Astrocyte (in vitro differentiated cells and primary cell): ENCODE measurements around the gene SLC8A2. TPM values are rescaled to one million over a fixed set of nuclear protein-coding genes. Genes with fewer than 3 reads are reported as not detected.

Source experiments
- DNase-seq: peaks from one replicate; pipeline ENCODE4 v3.0.0-alpha.2; 2010; ENCODE audit warnings: low read depth
- FAIRE-seq: peaks from 2 replicates; lab custom pipeline; 2011; peaks lifted over from hg19 to GRCh38; lab: Jason Lieb, UNC
- H2AFZ ChIP-seq: 2 replicates; pipeline ENCODE4 v1.6.0; 2012; ENCODE audit warnings: low read depth, low read length, inconsistent platforms
- H3K27ac ChIP-seq: 2 replicates; pipeline ENCODE4 v1.5.1; 2011; ENCODE audit warnings: low read depth, low read length, inconsistent platforms
- H3K27me3 ChIP-seq: 2 replicates; pipeline ENCODE4 v1.6.0; 2011; ENCODE audit warnings: low read length, inconsistent platforms; ENCODE audit not compliant: insufficient read depth
- H3K36me3 ChIP-seq: 2 replicates; pipeline ENCODE4 v1.5.1; 2011; ENCODE audit warnings: low read length, inconsistent platforms; ENCODE audit not compliant: insufficient read depth
- H3K4me1 ChIP-seq: 2 replicates; pipeline ENCODE4 v1.5.1; 2011; ENCODE audit warnings: low read length, inconsistent platforms; ENCODE audit not compliant: insufficient read depth
- H3K4me2 ChIP-seq: 2 replicates; pipeline ENCODE4 v1.6.0; 2012; ENCODE audit warnings: low read length, inconsistent platforms
- H3K4me3 ChIP-seq: 2 replicates; pipeline ENCODE4 v1.5.1; 2011; ENCODE audit warnings: low read depth, mild to moderate bottlenecking, low read length, inconsistent platforms; ENCODE audit not compliant: insufficient read depth
- H3K79me2 ChIP-seq: 2 replicates; pipeline ENCODE4 v1.6.0; 2012; ENCODE audit warnings: mild to moderate bottlenecking, low read length, inconsistent platforms; ENCODE audit not compliant: insufficient read depth
- H3K9ac ChIP-seq: 2 replicates; pipeline ENCODE4 v1.6.0; 2012; ENCODE audit warnings: mild to moderate bottlenecking, low read length, inconsistent platforms
- H3K9me3 ChIP-seq: 2 replicates; pipeline ENCODE4 v1.5.1; 2012; ENCODE audit warnings: low read depth, mild to moderate bottlenecking, low read length, inconsistent platforms; ENCODE audit not compliant: insufficient read depth
- H4K20me1 ChIP-seq: 2 replicates; pipeline ENCODE4 v1.6.0; 2012; ENCODE audit warnings: low read length, inconsistent platforms; ENCODE audit not compliant: insufficient read depth
- H3K27ac Mint-ChIP-seq: one replicate; pipeline ENCODE4 v1.8.0; 2021; ENCODE audit warnings: mild to moderate bottlenecking, mixed read lengths; ENCODE audit not compliant: unreplicated experiment
- H3K27me3 Mint-ChIP-seq: one replicate; pipeline ENCODE4 v1.8.0; 2021; ENCODE audit warnings: low read depth, mixed read lengths; ENCODE audit not compliant: unreplicated experiment
- H3K36me3 Mint-ChIP-seq: one replicate; pipeline ENCODE4 v1.8.0; 2021; ENCODE audit warnings: low read depth, mixed read lengths; ENCODE audit not compliant: unreplicated experiment
- H3K4me1 Mint-ChIP-seq: one replicate; pipeline ENCODE4 v1.8.0; 2021; ENCODE audit warnings: low read depth, mixed read lengths; ENCODE audit not compliant: unreplicated experiment
- H3K4me3 Mint-ChIP-seq: one replicate; pipeline ENCODE4 v1.8.0; 2021; ENCODE audit warnings: mild to moderate bottlenecking, moderate library complexity, mixed read lengths; ENCODE audit not compliant: unreplicated experiment
- H3K9me3 Mint-ChIP-seq: one replicate; pipeline ENCODE4 v1.8.0; 2021; ENCODE audit warnings: mild to moderate bottlenecking, mixed read lengths; ENCODE audit not compliant: unreplicated experiment
- CTCF ChIP-seq: IDR thresholded peaks from 2 replicates; pipeline ENCODE4 v1.5.1; 2011; ENCODE audit warnings: low read depth, mild to moderate bottlenecking, inconsistent platforms, low read length, moderate library complexity; ENCODE audit not compliant: insufficient read depth
- EZH2 ChIP-seq: IDR thresholded peaks from 2 replicates; pipeline ENCODE4 v1.6.1; 2012; ENCODE audit warnings: mild to moderate bottlenecking, low read length, inconsistent platforms; ENCODE audit not compliant: insufficient read depth
- total RNA-seq: library from RNA; stranded (reverse); gene quantifications from 2 replicates; pipeline ENCODE4 v1.2.1, GENCODE V29; 2021

SLC8A2 gene
- total RNA-seq, 1 donor from 2014 or later = 3.3 TPM

GRCh38 chr19:47499371-47499770, 27.7 kb upstream of the SLC8A2 start:
- no peak overlapping the region for H3K9ac ChIP-seq
- TF ChIP-seq EZH2 = no peak
- no peak for TF ChIP-seq CTCF

GRCh38 chr19:47498561-47498960, 26.9 kb upstream of the SLC8A2 start:
- Histone ChIP-seq H3K9ac (no peak overlapping the region), H3K36me3 (peaks cover 7% of the 10 kb centered on the region), H3K4me2 (no peak overlapping the region), H3K4me1 (no peaks in the 10 kb centered on the region), H2AFZ (no peak overlapping the region), H3K27ac (no peak overlapping the region), H3K27me3 (no peaks in the 10 kb centered on the region), H3K9me3 (no peaks in the 10 kb centered on the region), H3K79me2 (peaks cover 5% of the 10 kb centered on the region), H4K20me1 (peaks cover 79% of the 10 kb centered on the region), H3K4me3 (no peak overlapping the region)
- no peaks in the 10 kb centered on the region for H3K27me3 Mint-ChIP-seq
- no peak for DNase-seq
- H3K36me3 Mint-ChIP-seq = peaks cover 19% of the 10 kb centered on the region
- peaks cover 6% of the 10 kb centered on the region for H3K4me1 Mint-ChIP-seq
- no peak for FAIRE-seq
- H3K4me3 Mint-ChIP-seq = no peak overlapping the region
- TF ChIP-seq CTCF (no peak), EZH2 (no peak)
- no peaks in the 10 kb centered on the region for H3K9me3 Mint-ChIP-seq
- H3K27ac Mint-ChIP-seq = no peak overlapping the region

More at GRCh38 chr19:47499371-47499770, 27.7 kb upstream of the SLC8A2 start:
- H3K4me1 Mint-ChIP-seq = peaks cover 6% of the 10 kb centered on the region
- H3K27me3 ChIP-seq = no peaks in the 10 kb centered on the region
- DNase-seq (no peak), FAIRE-seq (no peak)
- peaks cover 18% of the 10 kb centered on the region for H3K36me3 Mint-ChIP-seq
- H3K27ac ChIP-seq = no peak overlapping the region
- H3K27me3 Mint-ChIP-seq = no peaks in the 10 kb centered on the region
- H2AFZ ChIP-seq = no peak overlapping the region
- H3K4me1 ChIP-seq = no peaks in the 10 kb centered on the region
- H3K4me2 ChIP-seq = no peak overlapping the region
- no peaks in the 10 kb centered on the region for H3K9me3 ChIP-seq
- peaks cover 80% of the 10 kb centered on the region for H4K20me1 ChIP-seq
- peaks cover 10% of the 10 kb centered on the region for H3K79me2 ChIP-seq
- H3K4me3 Mint-ChIP-seq = no peak overlapping the region
- H3K9me3 Mint-ChIP-seq = no peaks in the 10 kb centered on the region
- H3K27ac Mint-ChIP-seq = no peak overlapping the region
- no peak overlapping the region for H3K4me3 ChIP-seq
- H3K36me3 ChIP-seq = peaks cover 7% of the 10 kb centered on the region

GRCh38 chr19:47497821-47498520, 26.3 kb upstream of the SLC8A2 start:
- Histone ChIP-seq H3K36me3 (peaks cover 7% of the 10 kb centered on the region), H3K79me2 (peaks cover 4% of the 10 kb centered on the region), H3K4me3 (no peak overlapping the region), H4K20me1 (peaks cover 76% of the 10 kb centered on the region), H3K9me3 (no peaks in the 10 kb centered on the region), H3K27me3 (no peaks in the 10 kb centered on the region), H3K27ac (no peak overlapping the region), H3K9ac (no peak overlapping the region), H3K4me1 (no peaks in the 10 kb centered on the region), H2AFZ (no peak overlapping the region), H3K4me2 (no peak overlapping the region)
- DNase-seq (no peak), FAIRE-seq (no peak)
- H3K27ac Mint-ChIP-seq = no peak overlapping the region
- TF ChIP-seq EZH2 (no peak), CTCF (no peak)
- no peaks in the 10 kb centered on the region for H3K9me3 Mint-ChIP-seq
- peaks cover 22% of the 10 kb centered on the region for H3K36me3 Mint-ChIP-seq
- no peak overlapping the region for H3K4me3 Mint-ChIP-seq
- H3K4me1 Mint-ChIP-seq = peaks cover 6% of the 10 kb centered on the region
- no peaks in the 10 kb centered on the region for H3K27me3 Mint-ChIP-seq
